CD4-positive, alpha-beta T cell treated with Interleukin-4 for 4 hours (primary cell): Measurements from ENCODE around the gene ITGB7.
A peak's percentile ranks its signal among the peaks of the same experiment; 100 is the strongest.
"Not testable (repeated sequence)": the region's sequence is repeated elsewhere in the genome, so short reads cannot be mapped to it uniquely, and the experiment has no call there.

ENCODE experiments used
- DNase-seq: peaks from one replicate; pipeline ENCODE4 v3.0.0-alpha.2; 2020

ITGB7 gene

GRCh38 chr12:53217051-53217930 is 10.2 kb upstream of the ITGB7 start:
- peak; percentile 36 for DNase-seq

- DNase-seq = no peak
Measured at GRCh38 chr12:53215497-53215896, 8.4 kb upstream of the ITGB7 start.

GRCh38 chr12:53214687-53215455 is 7.8 kb upstream of the ITGB7 start:
- no peak for DNase-seq

- DNase-seq = no peak
Measured at GRCh38 chr12:53214221-53214620, 7.2 kb upstream of the ITGB7 start.

- peak; percentile 77 for DNase-seq
Measured at GRCh38 chr12:53213348-53213747, 6.3 kb upstream of the ITGB7 start.

- DNase-seq = no peak
Measured at GRCh38 chr12:53212931-53213330, 5.9 kb upstream of the ITGB7 start.

- DNase-seq = no peak
Measured at GRCh38 chr12:53211476-53212381, 4.7 kb upstream of the ITGB7 start.

GRCh38 chr12:53210843-53211242 is 3.8 kb upstream of the ITGB7 start:
- no peak for DNase-seq

GRCh38 chr12:53208877-53209463 is 1.9 kb upstream of the ITGB7 start:
- peak; percentile 36 for DNase-seq

GRCh38 chr12:53208435-53208834 is 1.4 kb upstream of the ITGB7 start:
- DNase-seq = no peak

- peak; percentile 68 for DNase-seq
Measured at GRCh38 chr12:53205747-53206419, 1.2 kb downstream of the ITGB7 start.

GRCh38 chr12:53204351-53204750 is 2.7 kb downstream of the ITGB7 start:
- no peak for DNase-seq

GRCh38 chr12:53202316-53202715 is 4.7 kb downstream of the ITGB7 start:
- DNase-seq = not testable (repeated sequence)

- no peak for DNase-seq
Measured at GRCh38 chr12:53201639-53202038, 5.4 kb downstream of the ITGB7 start.

GRCh38 chr12:53201177-53201541 is 5.9 kb downstream of the ITGB7 start:
- no peak for DNase-seq

GRCh38 chr12:53200458-53201176 is 6.4 kb downstream of the ITGB7 start:
- DNase-seq = peak; percentile 27

- no peak for DNase-seq
Measured at GRCh38 chr12:53200107-53200457, 7.0 kb downstream of the ITGB7 start.

GRCh38 chr12:53199700-53200099 is 7.4 kb downstream of the ITGB7 start:
- no peak for DNase-seq

- peak; percentile 32 for DNase-seq
Measured at GRCh38 chr12:53198486-53199110, 8.5 kb downstream of the ITGB7 start.

GRCh38 chr12:53197011-53197640 is 9.9 kb downstream of the ITGB7 start:
- DNase-seq = no peak
